PC-9 (cell line): ENCODE results near the gene HS3ST3A1. TPM values are rescaled to one million over a fixed set of nuclear protein-coding genes. Genes with fewer than 3 reads are reported as not detected.

Experiments
- BruUV-seq: library from RNA; stranded (reverse); fragments of 400-500 nt; replicated peaks from 2 replicates; lab custom pipeline; 2021; lab: Mats Ljungman, UMichigan
- CTCF ChIA-PET: fragments of 300-600 bp; sonication (Branson Sonifier 250); formaldehyde crosslinking; loops from one replicate; lab custom pipeline; 2022; ENCODE audit warnings: antibody characterized with exemption; lab: Charles Lee
- POLR2A ChIA-PET: fragments of 300-600 bp; sonication (Branson Sonifier 250); formaldehyde crosslinking; loops from one replicate; lab custom pipeline; 2022; ENCODE audit warnings: antibody characterized with exemption; ENCODE audit not compliant: unreplicated experiment; lab: Charles Lee
- DNase-seq, 2 experiments: peaks; one replicate each; pipeline versions ENCODE4 v3.0.0 to v3.0.0-alpha.2; 2015 to 2022; ENCODE audit warnings: mixed read lengths in 1 of 2
- H2AFZ ChIP-seq: fragments of 200-600 bp; sonication (generic); 2 replicates; pipeline ENCODE4 v1.8.1; 2017; ENCODE audit warnings: antibody characterized with exemption
- H3F3A ChIP-seq: fragments of 200-600 bp; sonication (generic); 2 replicates; pipeline ENCODE4 v1.8.1; 2017; ENCODE audit warnings: antibody characterized with exemption, mild to moderate bottlenecking, low read depth; ENCODE audit not compliant: insufficient read depth
- H3K27ac ChIP-seq: fragments of 200-600 bp; sonication (generic); 2 replicates; pipeline ENCODE4 v1.6.1; 2016; ENCODE audit warnings: mixed run types
- H3K27me3 ChIP-seq: fragments of 200-600 bp; sonication (generic); 2 replicates; pipeline ENCODE4 v1.6.1; 2016; ENCODE audit warnings: low read depth, mixed run types; ENCODE audit not compliant: insufficient read depth
- H3K36me3 ChIP-seq: fragments of 200-600 bp; sonication (generic); 2 replicates; pipeline ENCODE4 v1.6.1; 2016; ENCODE audit warnings: low read depth, mixed run types
- H3K4me1 ChIP-seq: fragments of 200-600 bp; sonication (generic); replicated peaks from 2 replicates; pipeline ENCODE4 v1.6.1; 2016; ENCODE audit warnings: mixed run types; ENCODE audit not compliant: insufficient read depth
- H3K4me2 ChIP-seq: fragments of 200-600 bp; sonication (generic); 2 replicates; pipeline ENCODE4 v1.6.1; 2017; ENCODE audit warnings: mixed run types
- H3K4me3 ChIP-seq: fragments of 200-600 bp; sonication (generic); 2 replicates; pipeline ENCODE4 v1.6.1; 2016; ENCODE audit warnings: mixed run types
- H3K79me2 ChIP-seq: fragments of 200-600 bp; sonication (generic); 2 replicates; pipeline ENCODE4 v1.6.1; 2017; ENCODE audit warnings: low read depth, mixed run types
- H3K9me2 ChIP-seq: fragments of 200-600 bp; sonication (generic); 2 replicates; pipeline ENCODE4 v1.8.1; 2017; ENCODE audit warnings: mild to moderate bottlenecking; ENCODE audit not compliant: insufficient read depth
- H3K9me3 ChIP-seq: fragments of 200-600 bp; sonication (generic); 2 replicates; pipeline ENCODE4 v1.8.1; 2016; ENCODE audit warnings: low read depth; ENCODE audit not compliant: insufficient read depth
- H4K20me1 ChIP-seq: fragments of 200-600 bp; sonication (generic); 2 replicates; pipeline ENCODE4 v1.8.1; 2017; ENCODE audit not compliant: insufficient read depth
- EZH2 ChIP-seq: fragments of 200-600 bp; sonication (generic); IDR thresholded peaks from 2 replicates; pipeline ENCODE4 v1.8.0; 2017; ENCODE audit warnings: antibody characterized with exemption, low read depth
- intact Hi-C: fragments of 100-400 bp; cut with micrococcal nuclease; formaldehyde crosslinking; loops from one replicate; pipeline ENCODE4 v1.10.0; 2022; ENCODE audit not compliant: unreplicated experiment
- total RNA-seq: library from RNA; stranded (reverse); gene quantifications from 2 replicates; pipeline ENCODE4 v1.2.3, GENCODE V29; 2021
- TF ChIP-seq, protein P1 (sequence below): fragments of 200-600 bp; sonication (generic); conservative IDR thresholded peaks from 2 replicates; pipeline ENCODE4 v1.6.1; 2017; ENCODE audit warnings: mixed run types, antibody characterized with exemption, mild to moderate bottlenecking, moderate library complexity

The HS3ST3A1 gene
- total RNA-seq, 1 experiment from 2014 or later = not detected

DNA sequence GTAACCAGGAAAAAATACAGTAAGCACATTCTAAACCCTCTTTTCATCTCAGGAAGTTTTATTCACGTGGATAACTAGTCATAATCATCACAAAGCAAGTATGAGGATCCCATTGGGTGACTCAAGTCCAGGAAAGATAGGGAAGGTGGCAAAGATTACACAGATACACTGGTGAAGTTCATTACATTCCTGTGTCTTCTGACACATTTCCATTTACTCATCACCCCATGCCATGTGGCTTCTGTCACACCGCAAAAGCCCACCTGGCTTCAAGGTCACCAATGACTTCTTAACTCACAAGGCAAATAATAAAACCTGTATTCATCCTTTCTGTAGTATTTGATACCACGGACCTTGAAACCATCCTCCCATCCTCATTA is 17.0 kb downstream of the HS3ST3A1 start:
- no peak for TF ChIP-seq EZH2
- TF ChIP-seq, protein P1, sequence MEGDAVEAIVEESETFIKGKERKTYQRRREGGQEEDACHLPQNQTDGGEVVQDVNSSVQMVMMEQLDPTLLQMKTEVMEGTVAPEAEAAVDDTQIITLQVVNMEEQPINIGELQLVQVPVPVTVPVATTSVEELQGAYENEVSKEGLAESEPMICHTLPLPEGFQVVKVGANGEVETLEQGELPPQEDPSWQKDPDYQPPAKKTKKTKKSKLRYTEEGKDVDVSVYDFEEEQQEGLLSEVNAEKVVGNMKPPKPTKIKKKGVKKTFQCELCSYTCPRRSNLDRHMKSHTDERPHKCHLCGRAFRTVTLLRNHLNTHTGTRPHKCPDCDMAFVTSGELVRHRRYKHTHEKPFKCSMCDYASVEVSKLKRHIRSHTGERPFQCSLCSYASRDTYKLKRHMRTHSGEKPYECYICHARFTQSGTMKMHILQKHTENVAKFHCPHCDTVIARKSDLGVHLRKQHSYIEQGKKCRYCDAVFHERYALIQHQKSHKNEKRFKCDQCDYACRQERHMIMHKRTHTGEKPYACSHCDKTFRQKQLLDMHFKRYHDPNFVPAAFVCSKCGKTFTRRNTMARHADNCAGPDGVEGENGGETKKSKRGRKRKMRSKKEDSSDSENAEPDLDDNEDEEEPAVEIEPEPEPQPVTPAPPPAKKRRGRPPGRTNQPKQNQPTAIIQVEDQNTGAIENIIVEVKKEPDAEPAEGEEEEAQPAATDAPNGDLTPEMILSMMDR = no peak
- intact Hi-C loops = no loop called here
- no peak overlapping the region for H3K4me2 ChIP-seq
- H2AFZ ChIP-seq = no peak overlapping the region
- H3K9me2 ChIP-seq = no peaks in the 10 kb centered on the region
- no peaks in the 10 kb centered on the region for H3K27me3 ChIP-seq
- no peaks in the 10 kb centered on the region for H3K9me3 ChIP-seq
- CTCF ChIA-PET = no interaction called here
- no peak overlapping the region for H3K27ac ChIP-seq
- no peaks in the 10 kb centered on the region for H3F3A ChIP-seq
- H3K4me3 ChIP-seq = no peak overlapping the region
- no peaks in the 10 kb centered on the region for H3K4me1 ChIP-seq
- DNase-seq = no peak
- POLR2A ChIA-PET = no interaction called here
- no peaks in the 10 kb centered on the region for H3K79me2 ChIP-seq
- H3K36me3 ChIP-seq = no peaks in the 10 kb centered on the region
- no peaks in the 10 kb centered on the region for H4K20me1 ChIP-seq
- no TSS peak for BruUV-seq

DNA sequence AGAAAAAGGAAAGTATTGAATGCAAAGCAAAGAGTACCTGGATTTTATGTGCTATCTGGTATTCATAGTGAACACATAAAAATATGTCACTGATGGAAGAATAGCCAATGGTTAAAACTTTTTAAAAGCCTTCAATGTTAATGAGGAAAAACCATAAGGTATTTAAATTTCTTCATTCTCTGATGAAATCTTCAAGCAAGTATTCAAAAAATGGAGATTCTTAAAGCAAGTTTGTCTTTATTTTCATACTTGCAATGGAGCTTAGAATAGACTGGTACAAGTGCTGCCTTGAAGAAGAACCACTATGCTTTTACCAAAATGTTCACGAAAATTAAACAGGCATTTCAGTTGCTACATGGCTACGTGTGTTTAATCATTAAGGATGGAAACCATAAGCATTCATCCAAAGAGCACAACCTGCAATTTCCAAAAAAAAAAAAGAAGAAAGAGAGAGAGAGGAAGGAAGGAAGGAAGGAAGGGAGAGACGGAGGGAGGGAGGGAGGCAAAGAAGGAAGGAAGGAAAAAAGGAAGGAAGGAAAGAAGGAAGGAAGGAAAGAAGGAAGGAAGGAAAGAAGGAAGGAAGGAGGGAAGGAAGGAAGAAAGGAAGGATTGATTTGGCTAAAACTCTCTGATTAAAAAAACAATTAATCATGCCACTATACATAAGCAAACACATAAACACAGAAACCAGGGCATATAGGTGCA is 17.6 kb downstream of the HS3ST3A1 start:
- Histone ChIP-seq H3K4me1 (no peaks in the 10 kb centered on the region), H4K20me1 (no peaks in the 10 kb centered on the region), H2AFZ (no peak overlapping the region), H3K79me2 (no peaks in the 10 kb centered on the region), H3K27ac (no peak overlapping the region), H3K9me3 (no peaks in the 10 kb centered on the region), H3F3A (no peaks in the 10 kb centered on the region), H3K4me2 (no peak overlapping the region), H3K9me2 (no peaks in the 10 kb centered on the region), H3K36me3 (no peaks in the 10 kb centered on the region), H3K27me3 (no peaks in the 10 kb centered on the region), H3K4me3 (no peak overlapping the region)
- ChIA-PET CTCF (no interaction called here), POLR2A (no interaction called here)
- TF ChIP-seq, protein P1 = no peak
- TF ChIP-seq EZH2 = no peak
- intact Hi-C loops = no loop called here
- no TSS peak for BruUV-seq
- no peak for DNase-seq

DNA sequence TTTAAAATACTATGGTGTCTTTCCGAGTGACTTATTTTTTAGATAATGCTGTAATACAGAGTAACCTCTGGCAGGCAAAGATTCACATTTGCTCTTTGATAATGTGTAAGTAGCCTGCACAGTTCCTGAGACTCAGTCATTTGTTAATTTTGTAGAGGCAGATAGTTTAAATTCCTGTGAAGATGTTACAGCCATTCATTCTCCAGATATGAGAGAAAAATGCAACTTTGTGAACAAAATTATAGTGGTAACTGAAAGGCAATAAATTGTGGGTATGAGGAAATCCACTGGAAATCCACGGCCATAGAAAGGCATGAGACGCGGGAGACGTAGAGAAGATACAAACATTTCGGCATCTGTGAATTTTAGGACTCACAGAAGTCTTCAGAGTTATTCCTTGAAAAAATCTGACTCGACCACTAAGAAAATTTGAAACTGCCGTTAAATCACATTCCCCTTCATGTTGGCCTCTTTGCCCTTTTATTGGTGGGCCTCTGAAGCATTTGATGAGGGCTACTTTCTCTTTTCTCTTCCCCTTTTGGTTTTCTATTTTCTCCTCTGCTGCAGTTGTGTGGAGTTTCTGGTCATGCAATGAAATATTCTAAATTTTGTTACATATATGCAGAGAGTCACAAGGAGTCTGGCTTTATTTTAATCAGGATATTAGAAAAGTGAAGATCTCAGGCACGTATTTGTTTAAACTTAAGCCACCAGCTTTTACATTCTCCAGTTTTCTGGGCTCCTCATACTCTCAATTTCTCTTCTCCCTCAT is 18.8 kb downstream of the HS3ST3A1 start:
- Histone ChIP-seq H3K27ac (no peak overlapping the region), H3K4me1 (no peaks in the 10 kb centered on the region), H3K4me3 (no peak overlapping the region), H3K79me2 (no peaks in the 10 kb centered on the region), H3K27me3 (no peaks in the 10 kb centered on the region), H4K20me1 (no peaks in the 10 kb centered on the region), H3K36me3 (no peaks in the 10 kb centered on the region), H3F3A (no peaks in the 10 kb centered on the region), H3K9me3 (no peaks in the 10 kb centered on the region), H3K4me2 (no peak overlapping the region), H3K9me2 (no peaks in the 10 kb centered on the region), H2AFZ (no peak overlapping the region)
- TF ChIP-seq EZH2 = no peak
- TF ChIP-seq, protein P1 = no peak
- ChIA-PET POLR2A (no interaction called here), CTCF (no interaction called here)
- intact Hi-C loops = no loop called here
- no peak for DNase-seq
- no TSS peak for BruUV-seq
